Ramos (cell line): ENCODE data around the gene REM1.

ENCODE experiments used
- in situ Hi-C: fragments of 300-500 bp; cut with MboI; formaldehyde crosslinking; loops from one replicate; pipeline ENCODE4 v1.14.3; 2022; ENCODE audit warnings: low sequenced_read_pairs; ENCODE audit not compliant: unreplicated experiment

The REM1 gene

DNA sequence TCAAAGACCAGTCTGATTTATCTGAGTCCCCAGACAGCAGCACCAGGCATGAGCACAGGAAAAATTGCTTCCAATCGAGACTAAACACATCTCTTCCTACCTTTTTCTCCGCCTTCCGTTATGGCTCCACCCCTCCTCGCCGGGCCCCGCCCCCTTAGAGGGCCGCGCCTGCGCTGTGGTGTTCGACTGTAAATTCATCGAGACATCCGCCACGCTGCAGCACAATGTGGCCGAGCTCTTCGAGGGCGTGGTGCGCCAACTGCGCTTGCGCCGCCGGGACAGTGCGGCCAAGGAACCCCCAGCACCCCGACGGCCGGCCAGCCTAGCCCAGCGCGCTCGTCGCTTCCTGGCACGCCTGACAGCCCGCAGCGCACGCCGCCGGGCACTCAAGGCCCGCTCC lies 8.9 kb downstream of the REM1 start:
- in situ Hi-C loops, result no loop called here

GRCh38 chr20:31485450-31486339 lies 10.6 kb downstream of the REM1 start:
- in situ Hi-C loops, result no loop called here

DNA sequence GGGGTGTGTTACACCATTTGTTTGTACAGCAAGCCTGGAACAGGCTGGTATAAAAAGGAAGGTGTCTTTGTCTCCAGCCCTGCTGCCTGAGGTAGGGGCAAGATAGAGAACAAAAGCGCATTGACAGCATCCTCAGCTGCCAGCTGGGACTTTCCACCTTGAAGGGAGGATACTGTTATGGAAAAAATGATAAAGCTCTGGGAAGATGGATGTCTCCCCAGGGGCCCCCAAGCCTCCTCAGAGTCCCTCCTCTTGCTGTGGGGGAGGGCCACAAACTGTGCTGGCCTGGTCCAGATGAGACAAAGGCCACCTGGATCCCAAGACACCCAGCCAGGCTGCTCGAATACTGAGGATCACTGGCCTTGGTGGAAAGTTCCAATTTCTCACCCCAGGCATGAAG lies 13.0 kb downstream of the REM1 start:
- in situ Hi-C loops, result no loop called here

GRCh38 chr20:31489152-31489551 lies 14.1 kb downstream of the REM1 start:
- in situ Hi-C loops, result no loop called here

GRCh38 chr20:31490752-31491151 lies 15.7 kb downstream of the REM1 start:
- in situ Hi-C loops, result no loop called here

DNA sequence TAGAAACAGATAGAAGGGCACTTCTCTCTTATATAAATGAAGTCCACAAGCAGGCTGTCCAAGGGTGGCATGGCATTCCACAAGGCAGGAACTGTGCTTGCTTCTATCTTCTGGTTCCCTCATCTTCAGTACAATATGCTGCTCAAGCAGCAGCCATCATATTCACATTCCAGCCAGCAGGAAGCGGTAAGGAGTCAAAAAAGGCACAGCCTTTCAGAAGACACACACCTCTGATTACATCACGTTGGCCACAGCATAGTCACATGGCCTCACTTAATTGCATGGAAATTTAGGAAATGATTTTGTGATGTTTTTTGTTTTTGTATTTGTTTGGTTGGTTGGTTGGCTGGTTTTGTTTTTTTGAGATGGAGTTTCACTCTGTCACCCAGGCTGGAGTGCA lies 19.0 kb downstream of the REM1 start:
- in situ Hi-C loops, result no loop called here

DNA sequence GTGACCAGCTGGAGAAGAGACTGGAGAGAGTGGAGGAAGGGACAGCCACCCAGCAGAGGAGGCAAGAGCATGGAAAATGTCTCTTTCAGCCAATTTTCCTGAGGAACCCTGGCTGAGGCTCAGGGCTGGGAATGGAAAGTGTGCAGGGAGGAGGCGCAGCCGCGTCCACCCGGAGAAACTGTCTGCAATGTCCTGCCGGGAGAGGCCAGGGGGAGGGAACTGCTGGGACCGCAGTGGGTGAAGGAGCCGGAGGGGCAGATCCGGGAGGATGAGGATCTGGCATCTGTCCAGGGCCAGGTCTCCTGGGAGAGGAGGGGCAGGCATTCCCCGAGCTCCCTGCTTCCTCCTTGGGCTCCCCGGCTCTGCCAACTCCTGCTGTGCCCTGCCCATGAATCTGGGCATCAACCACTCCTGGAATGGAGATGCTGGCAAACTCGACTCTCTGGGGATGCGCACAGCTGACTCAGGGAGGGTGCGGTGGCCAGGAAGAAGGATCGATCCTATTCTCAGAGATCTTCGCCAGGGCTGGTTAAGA lies 21.7 kb downstream of the REM1 start:
- in situ Hi-C loops, result no loop called here

DNA sequence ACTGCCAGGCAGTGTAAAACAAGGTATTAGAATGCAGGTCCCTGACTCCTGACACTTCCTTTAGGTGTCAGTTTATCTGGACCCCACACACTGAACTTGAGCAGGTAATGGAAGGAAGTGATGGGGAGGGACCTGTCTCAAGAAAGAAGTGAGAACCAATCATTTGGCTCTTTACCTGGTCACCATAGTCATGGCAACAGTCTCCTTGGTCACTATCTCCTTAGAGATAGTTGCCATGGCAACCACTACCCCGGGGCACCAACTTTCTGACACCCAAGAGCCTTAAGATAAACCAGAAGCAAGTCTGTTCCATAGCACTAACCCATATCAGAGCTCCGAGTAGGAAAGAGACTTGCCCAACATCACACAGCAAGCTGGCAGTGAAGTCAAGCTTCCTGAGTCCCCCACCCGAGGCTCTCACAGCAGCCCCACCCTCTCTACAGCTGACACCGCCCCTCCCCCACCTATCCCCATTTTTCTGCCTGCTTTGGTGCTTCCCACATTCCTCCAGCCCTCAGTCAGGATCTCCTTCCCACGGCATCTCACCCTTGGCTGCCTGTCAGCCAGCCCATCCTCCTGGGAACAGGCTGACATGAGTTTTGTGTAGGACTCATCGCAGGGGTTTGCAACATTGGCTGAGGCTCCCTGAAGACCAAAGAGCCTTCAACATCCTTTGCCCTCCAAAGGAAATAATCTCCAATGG lies 22.9 kb downstream of the REM1 start:
- in situ Hi-C loops, result no loop called here

- in situ Hi-C loops, result loop anchor here (5.0 kb wide), 1 partner anchor 38 kb away; no protein-coding TSS in a partner anchor
Measured at GRCh38 chr20:31500527-31500926, 25.4 kb downstream of the REM1 start.

- in situ Hi-C loops, result loop anchor here (5.0 kb wide), 1 partner anchor 41 kb away; no protein-coding TSS in a partner anchor
Measured at GRCh38 chr20:31502884-31503673, 28.0 kb downstream of the REM1 start.

DNA sequence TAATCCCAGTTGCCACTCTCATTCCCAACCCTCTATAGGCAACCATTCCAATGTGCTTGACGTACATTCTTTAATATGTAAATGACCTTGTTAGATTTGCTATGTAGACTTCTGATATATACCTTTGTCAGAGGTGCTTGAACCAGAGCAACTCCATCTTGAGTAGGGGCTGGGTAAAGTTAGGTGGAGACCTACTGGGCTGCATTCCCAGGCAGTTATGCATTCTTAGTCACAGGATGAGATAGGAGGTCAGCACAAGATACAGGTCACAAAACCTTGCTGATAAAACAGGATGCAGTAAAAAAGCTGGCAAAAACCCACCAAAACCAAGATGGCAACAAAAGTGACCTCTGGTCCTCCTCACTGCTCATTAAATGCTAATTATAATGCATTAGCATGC lies 30.8 kb downstream of the REM1 start:
- in situ Hi-C loops, result no loop called here

DNA sequence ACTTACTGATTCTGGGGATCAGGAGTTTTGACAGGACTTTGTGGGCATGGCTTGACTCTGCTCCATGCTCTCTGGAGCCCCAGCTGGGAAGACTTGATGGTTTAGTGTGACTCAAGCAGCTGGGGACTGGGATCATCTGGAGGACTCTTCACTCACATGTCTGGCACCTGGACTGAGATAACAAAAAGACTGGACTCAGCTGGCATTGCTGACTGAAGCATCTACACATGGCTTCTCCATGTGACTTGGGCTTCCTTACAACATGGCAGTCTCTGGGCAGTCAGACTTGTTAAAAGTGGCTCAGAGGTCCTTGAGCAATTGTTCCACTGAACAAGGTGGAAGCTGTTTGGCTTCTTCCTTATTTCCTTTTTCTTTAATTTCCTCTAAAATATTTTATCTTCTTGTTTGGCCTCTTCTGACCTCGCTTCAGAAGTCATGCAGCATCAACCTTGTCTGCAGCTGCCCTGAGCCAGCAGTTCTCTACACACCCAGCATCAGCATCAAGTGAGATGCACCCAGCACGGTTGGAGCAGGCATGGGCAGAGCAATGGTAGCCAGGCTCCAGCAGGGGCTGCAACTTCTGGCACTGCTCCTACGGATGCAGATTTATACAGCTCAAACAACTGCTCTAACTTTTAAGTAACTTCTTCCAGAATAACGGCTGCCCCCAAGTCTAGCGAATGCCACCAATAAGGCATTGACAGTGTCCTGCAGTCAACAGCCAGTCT lies 33.6 kb downstream of the REM1 start:
- in situ Hi-C loops, result no loop called here

DNA sequence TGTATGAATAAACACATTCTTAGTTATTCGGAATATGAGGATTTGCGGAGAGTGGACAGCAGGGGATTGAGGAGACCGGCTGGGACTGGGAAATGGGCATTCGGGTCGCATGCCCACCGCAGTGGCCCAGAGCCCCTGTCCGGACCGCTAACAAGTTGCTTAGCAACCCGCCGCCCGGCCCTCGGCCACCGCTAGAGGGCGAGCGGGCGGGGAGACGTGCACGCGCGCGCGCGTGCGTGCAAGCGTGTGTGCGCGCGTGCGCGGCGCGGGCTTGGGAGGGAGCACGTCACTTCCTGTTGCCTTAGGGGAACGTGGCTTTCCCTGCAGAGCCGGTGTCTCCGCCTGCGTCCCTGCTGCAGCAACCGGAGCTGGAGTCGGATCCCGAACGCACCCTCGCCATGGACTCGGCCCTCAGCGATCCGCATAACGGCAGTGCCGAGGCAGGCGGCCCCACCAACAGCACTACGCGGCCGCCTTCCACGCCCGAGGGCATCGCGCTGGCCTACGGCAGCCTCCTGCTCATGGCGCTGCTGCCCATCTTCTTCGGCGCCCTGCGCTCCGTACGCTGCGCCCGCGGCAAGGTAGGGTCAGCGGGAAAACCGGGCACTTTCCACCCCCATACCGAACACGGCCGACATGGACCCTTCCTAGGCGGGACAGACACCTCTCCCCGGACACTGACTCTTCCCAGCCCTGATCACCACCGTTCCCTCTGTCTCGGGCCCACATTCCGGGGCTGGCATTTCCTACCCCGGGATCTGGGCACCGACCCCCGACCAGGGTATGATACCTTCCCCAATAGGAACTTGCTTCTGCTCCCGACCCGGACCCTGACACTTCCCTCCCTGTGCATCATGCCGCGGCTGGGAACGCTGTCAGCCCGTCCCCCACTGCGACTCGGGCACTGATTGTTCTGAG lies 39.3 kb downstream of the REM1 start, which contains the start of gene HM13:
TSS of gene HM13 (plus strand) at position 289 of the 918 bp plus-strand sequence. CDS start at position 399, 110 bp downstream.
- in situ Hi-C loops, result no loop called here

- in situ Hi-C loops, result no loop called here
Measured at GRCh38 chr20:31515072-31515774, 40.1 kb downstream of the REM1 start.

- in situ Hi-C loops, result no loop called here
Measured at GRCh38 chr20:31515775-31516107, 40.7 kb downstream of the REM1 start.

- in situ Hi-C loops, result no loop called here
Measured at GRCh38 chr20:31516166-31516565, 41.1 kb downstream of the REM1 start.

- in situ Hi-C loops, result no loop called here
Measured at GRCh38 chr20:31516651-31517050, 41.6 kb downstream of the REM1 start.

DNA sequence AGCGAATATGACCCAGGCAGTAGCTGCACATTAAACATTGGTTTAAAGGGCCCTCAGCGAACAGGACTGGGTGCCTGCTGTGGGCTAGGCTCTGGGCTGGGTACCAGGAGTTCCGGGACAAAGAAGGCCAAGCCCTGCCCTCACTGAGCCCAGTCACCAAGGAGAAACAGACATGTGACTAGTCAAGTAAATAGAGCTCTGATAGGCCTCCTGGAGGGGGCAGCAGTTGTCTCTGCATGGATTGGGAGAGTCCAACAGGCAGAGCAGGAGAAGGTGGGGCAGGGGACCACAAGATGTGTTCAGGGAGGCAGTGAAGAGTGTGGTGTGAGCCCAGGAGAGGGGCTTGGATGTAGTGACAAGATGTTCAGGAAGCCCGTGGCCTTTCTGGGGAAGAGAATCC lies 42.3 kb downstream of the REM1 start:
- in situ Hi-C loops, result no loop called here
